GM12891 (cell line): ENCODE results near the gene PTPN14.

Source experiments
- POLR2A ChIP-seq: IDR thresholded peaks from 2 replicates; pipeline ENCODE4 v1.6.1; 2011; ENCODE audit warnings: low read depth, low read length, control low read depth
- POLR2AphosphoS5 ChIP-seq: IDR thresholded peaks from 2 replicates; pipeline ENCODE4 v1.6.1; 2011; ENCODE audit warnings: low read depth, low read length, control low read depth

- TF ChIP-seq POLR2A (no peak), POLR2AphosphoS5 (no peak)
These were observed 189.8 kb downstream of the PTPN14 start for GRCh38 chr1:214361636-214362035.
